Smooth muscle cell (in vitro differentiated cells): ENCODE data around the gene PSMD13. TPM values are rescaled to one million over a fixed set of nuclear protein-coding genes. Genes with fewer than 3 reads are reported as not detected.
A peak's percentile ranks its signal among the peaks of the same experiment; 100 is the strongest.

ENCODE experiments used
- DNase-seq: peaks from one replicate; lab custom pipeline; 2025; ENCODE audit not compliant: unreplicated experiment; lab: John Stamatoyannopoulos, UW
- H2AFZ ChIP-seq: fragments of 200-600 bp; sonication (generic); 2 replicates; pipeline ENCODE4 v1.6.0; 2016; ENCODE audit warnings: antibody characterized with exemption, low read depth, mild to moderate bottlenecking
- H3F3A ChIP-seq: fragments of 200-600 bp; sonication (generic); 2 replicates; pipeline ENCODE4 v1.6.0; 2017; ENCODE audit warnings: antibody characterized with exemption, low read depth
- H3K27ac ChIP-seq: fragments of 200-600 bp; sonication (generic); 2 replicates; pipeline ENCODE4 v1.5.1; 2016; ENCODE audit warnings: low read depth, mild to moderate bottlenecking
- H3K27me3 ChIP-seq: fragments of 200-600 bp; sonication (generic); 2 replicates; pipeline ENCODE4 v1.6.1; 2016; ENCODE audit warnings: low read depth, mild to moderate bottlenecking
- H3K36me3 ChIP-seq: fragments of 200-600 bp; sonication (generic); 2 replicates; pipeline ENCODE4 v1.5.1; 2016; ENCODE audit warnings: low read depth
- H3K4me1 ChIP-seq: fragments of 200-600 bp; sonication (generic); 2 replicates; pipeline ENCODE4 v1.5.1; 2016; ENCODE audit warnings: low read depth
- H3K4me2 ChIP-seq: fragments of 200-600 bp; sonication (generic); 2 replicates; pipeline ENCODE4 v1.6.0; 2016; ENCODE audit warnings: mild to moderate bottlenecking
- H3K4me3 ChIP-seq: fragments of 200-600 bp; sonication (generic); 2 replicates; pipeline ENCODE4 v1.5.1; 2016; ENCODE audit warnings: mild to moderate bottlenecking
- H3K79me2 ChIP-seq: fragments of 200-600 bp; sonication (generic); 2 replicates; pipeline ENCODE4 v1.6.0; 2016; ENCODE audit warnings: low read depth, mild to moderate bottlenecking
- H3K9ac ChIP-seq: fragments of 200-600 bp; sonication (generic); 2 replicates; pipeline ENCODE4 v1.6.0; 2016; ENCODE audit warnings: low read depth
- H3K9me3 ChIP-seq: fragments of 200-600 bp; sonication (generic); replicated peaks from 2 replicates; pipeline ENCODE4 v1.5.1; 2016; ENCODE audit warnings: low read depth
- H4K20me1 ChIP-seq: fragments of 200-600 bp; sonication (generic); 2 replicates; pipeline ENCODE4 v1.6.0; 2016; ENCODE audit warnings: low read depth
- CTCF ChIP-seq: fragments of 200-600 bp; sonication (generic); IDR thresholded peaks from 2 replicates; pipeline ENCODE4 v1.5.1; 2017; ENCODE audit warnings: borderline replicate concordance, mild to moderate bottlenecking, antibody characterized with exemption; ENCODE audit not compliant: insufficient read depth, poor library complexity, severe bottlenecking
- WGBS: methylation state at CpG from one replicate; pipeline ENCODE4 v1.1.7; 2016; ENCODE audit warnings: low lambda C conversion rate; 5-methylcytosine and 5-hydroxymethylcytosine counted together
- polyA plus RNA-seq: library from polyadenylated mRNA; unstranded; fragments of >200 nt; fragmentation: Nextera tagmentation; extraction: Ambion mirVana; gene quantifications from 2 replicates; pipeline ENCODE4 v1.2.1, GENCODE V29; 2016
- total RNA-seq: library from RNA; depleted of rRNA; stranded (reverse); fragments of >200 nt; gene quantifications from 2 replicates; pipeline ENCODE4 v1.2.3, GENCODE V29; 2014

PSMD13 gene
- total and polyA plus RNA-seq, 2 experiments from 2014 or later, result 77.4 to 200 TPM

- no peaks in the 10 kb centered on the region for H3K27me3 ChIP-seq
- 95% methylated on average over 11 of the region's 13 CpGs for WGBS
- TF ChIP-seq CTCF, result no peak
- no peak overlapping the region for H3K4me2 ChIP-seq
- H4K20me1 ChIP-seq, result peaks cover 57% of the 10 kb centered on the region
- no peak for DNase-seq
- H2AFZ ChIP-seq, result no peak overlapping the region
- H3K4me1 ChIP-seq, result no peaks in the 10 kb centered on the region
- H3K36me3 ChIP-seq, result no peaks in the 10 kb centered on the region
- H3K4me3 ChIP-seq, result no peak overlapping the region
- no peaks in the 10 kb centered on the region for H3K9me3 ChIP-seq
- no peaks in the 10 kb centered on the region for H3F3A ChIP-seq
- no peak overlapping the region for H3K9ac ChIP-seq
- no peak overlapping the region for H3K27ac ChIP-seq
- H3K79me2 ChIP-seq, result peaks cover 27% of the 10 kb centered on the region
Observed at GRCh38 chr11:200224-201003, 36.4 kb upstream of the PSMD13 start.

GRCh38 chr11:201966-202365, 34.8 kb upstream of the PSMD13 start:
- Histone ChIP-seq H3K79me2 (peaks cover 42% of the 10 kb centered on the region), H3K9ac (no peak overlapping the region), H2AFZ (no peak overlapping the region), H3K36me3 (no peaks in the 10 kb centered on the region), H3K9me3 (no peaks in the 10 kb centered on the region), H3K27me3 (no peaks in the 10 kb centered on the region), H3K4me3 (no peak overlapping the region), H3K27ac (no peak overlapping the region), H3K4me2 (no peak overlapping the region), H3K4me1 (peaks cover 6% of the 10 kb centered on the region), H4K20me1 (peaks cover 73% of the 10 kb centered on the region), H3F3A (no peaks in the 10 kb centered on the region)
- WGBS, result 83% methylated on average over 15 of the region's 15 CpGs
- no peak for TF ChIP-seq CTCF
- DNase-seq, result no peak

DNA sequence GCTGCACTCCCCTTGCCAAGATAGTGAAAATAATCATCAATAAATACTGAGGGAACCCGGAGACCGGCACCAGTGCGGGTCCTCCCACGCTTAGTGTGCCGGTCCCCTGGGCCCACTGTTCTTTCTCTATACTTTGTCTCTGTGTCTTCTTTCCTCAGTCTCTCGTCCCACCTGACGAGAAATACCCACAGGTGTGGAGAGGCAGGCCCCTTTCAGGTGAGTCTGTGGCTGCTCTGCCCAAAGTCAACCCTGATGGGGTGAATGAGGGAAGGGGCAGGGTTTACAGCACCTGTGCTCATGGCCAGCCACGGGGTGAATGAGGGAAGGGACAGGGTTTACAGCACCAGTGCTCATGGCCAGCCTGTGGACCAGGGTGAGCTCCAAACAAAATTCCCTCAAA, 34.3 kb upstream of the PSMD13 start:
- Histone ChIP-seq H2AFZ (no peak overlapping the region), H4K20me1 (peaks cover 73% of the 10 kb centered on the region), H3K4me1 (peaks cover 6% of the 10 kb centered on the region), H3K27me3 (no peaks in the 10 kb centered on the region), H3K27ac (peak overlapping the region; percentile 31), H3K4me2 (no peak overlapping the region), H3K9me3 (no peaks in the 10 kb centered on the region), H3F3A (no peaks in the 10 kb centered on the region), H3K4me3 (no peak overlapping the region), H3K79me2 (peaks cover 44% of the 10 kb centered on the region), H3K36me3 (no peaks in the 10 kb centered on the region), H3K9ac (no peak overlapping the region)
- 86% methylated on average over 8 of the region's 8 CpGs for WGBS
- DNase-seq, result no peak
- TF ChIP-seq CTCF, result no peak
